Measurements from ENCODE around the gene USP11. TPM values are rescaled to one million over a fixed set of nuclear protein-coding genes. Genes with fewer than 3 reads are reported as not detected.
A peak's percentile ranks its signal among the peaks of the same experiment; 100 is the strongest.

USP11 gene
- total and polyA plus RNA-seq, 9 donors = 39.5 to 115 (median 101) TPM

DNA sequence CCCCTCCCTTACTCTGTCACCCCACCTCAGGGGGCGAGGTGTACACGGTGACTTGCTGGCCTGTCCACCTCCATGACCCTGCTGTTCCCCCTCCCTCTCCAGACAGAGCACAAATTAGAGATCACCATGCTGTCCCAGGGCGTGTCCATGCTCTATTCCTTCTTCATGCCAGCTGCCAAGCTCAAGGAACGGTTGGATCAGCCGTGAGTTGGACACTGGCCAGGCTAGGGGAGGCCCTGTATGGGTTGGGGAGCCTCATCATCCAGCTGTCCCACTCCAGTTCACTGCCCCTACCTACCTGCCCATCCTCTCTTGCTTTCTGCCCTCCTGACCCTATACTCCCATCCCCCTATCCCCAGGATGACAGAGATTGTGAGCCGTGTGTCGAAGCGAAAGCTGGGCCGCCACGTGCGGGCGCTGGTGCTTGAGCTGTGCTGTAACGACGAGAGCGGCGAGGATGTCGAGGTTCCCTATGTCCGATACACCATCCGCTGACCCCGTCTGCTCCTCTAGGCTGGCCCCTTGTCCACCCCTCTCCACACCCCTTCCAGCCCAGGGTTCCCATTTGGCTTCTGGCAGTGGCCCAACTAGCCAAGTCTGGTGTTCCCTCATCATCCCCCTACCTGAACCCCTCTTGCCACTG, 18.3 kb upstream of the USP11 start:
- H3K27ac ChIP-seq (ENCODE audit: low read length) = no peak overlapping the region
- peaks cover 23% of the 10 kb centered on the region for H3K4me1 ChIP-seq (ENCODE audit: control insufficient read depth, insufficient read depth, low read length)
- 89% methylated on average over 17 of the region's 20 CpGs for WGBS (ENCODE audit: insufficient coverage)
- no peaks in the 10 kb centered on the region for H3K9me3 ChIP-seq (replicated peaks; ENCODE audit: control insufficient read depth, low read depth, low read length)
- H3K27me3 ChIP-seq (ENCODE audit: control insufficient read depth, insufficient read depth, low read length) = peaks cover 18% of the 10 kb centered on the region
- no peak for DNase-seq
- no peak overlapping the region for H3K4me3 ChIP-seq (ENCODE audit: low read length)
- peaks cover 70% of the 10 kb centered on the region for H3K36me3 ChIP-seq (ENCODE audit: control insufficient read depth, insufficient read depth, low read length)

DNA sequence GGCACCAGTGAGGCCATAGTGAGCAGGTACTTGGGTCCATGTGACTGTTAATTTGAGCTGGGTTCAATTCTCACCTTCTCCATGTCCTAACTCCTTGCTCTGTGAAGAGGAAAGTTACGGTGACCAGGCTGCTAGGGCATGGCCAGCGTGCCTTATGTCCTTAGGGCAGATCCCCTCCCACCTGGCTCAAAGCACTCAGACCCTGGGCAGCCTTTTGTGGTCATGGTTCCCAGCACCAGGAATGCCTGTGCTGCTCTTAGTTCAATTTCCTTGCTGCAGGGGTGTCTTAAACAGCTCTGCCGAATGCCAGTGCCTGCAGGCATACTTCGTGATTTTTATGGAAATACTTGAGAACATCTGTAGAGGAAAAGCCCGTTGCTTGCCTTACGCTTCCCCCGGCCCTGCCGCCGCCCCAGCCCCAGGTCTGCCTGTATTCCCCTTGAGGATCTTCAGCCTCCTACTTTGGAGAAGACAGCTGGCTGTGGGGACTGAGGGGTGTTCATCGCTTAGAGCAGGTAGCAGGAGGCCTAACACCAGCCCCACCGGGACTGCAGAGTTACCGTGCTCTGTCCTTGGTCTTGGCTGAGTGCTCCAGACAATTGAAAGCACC, 17.4 kb upstream of the USP11 start:
- 89% methylated on average over 12 of the region's 12 CpGs for WGBS (ENCODE audit: insufficient coverage)
- Histone ChIP-seq H3K27me3 (ENCODE audit: control insufficient read depth, insufficient read depth, low read length) (peaks cover 14% of the 10 kb centered on the region), H3K4me3 (ENCODE audit: low read length) (no peak overlapping the region), H3K36me3 (ENCODE audit: control insufficient read depth, insufficient read depth, low read length) (peaks cover 62% of the 10 kb centered on the region), H3K27ac (ENCODE audit: low read length) (no peak overlapping the region), H3K9me3 (replicated peaks; ENCODE audit: control insufficient read depth, low read depth, low read length) (no peaks in the 10 kb centered on the region), H3K4me1 (ENCODE audit: control insufficient read depth, insufficient read depth, low read length) (peaks cover 31% of the 10 kb centered on the region)
- no peak for DNase-seq

DNA sequence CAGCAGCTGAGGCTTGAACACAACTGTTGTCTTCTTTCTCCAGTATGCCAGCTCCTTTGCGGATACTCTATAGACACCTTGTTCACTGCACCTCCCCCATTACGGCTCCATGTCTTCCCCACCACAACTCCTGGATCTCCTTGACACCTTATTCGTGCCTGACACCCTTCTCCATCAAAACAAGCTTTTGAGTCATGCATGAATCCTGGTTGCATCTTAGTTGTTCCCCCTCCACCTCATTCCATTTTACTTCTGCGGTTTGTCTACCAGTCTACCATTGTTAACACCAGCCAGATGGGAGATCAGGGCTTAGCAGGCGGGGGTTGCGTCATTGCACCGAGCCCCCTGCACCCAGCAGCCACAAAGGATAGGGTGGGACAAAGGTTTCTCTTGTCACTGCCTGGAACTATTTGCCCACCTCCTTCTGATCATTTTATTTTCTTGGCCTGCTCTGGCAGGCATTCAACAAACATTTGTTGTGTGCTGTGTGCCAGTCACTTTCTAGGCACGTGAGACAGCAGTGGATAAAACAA, 16.4 kb upstream of the USP11 start:
- no peak for DNase-seq
- peaks cover 53% of the 10 kb centered on the region for H3K36me3 ChIP-seq (ENCODE audit: control insufficient read depth, insufficient read depth, low read length)
- H3K4me3 ChIP-seq (ENCODE audit: low read length) = no peak overlapping the region
- H3K9me3 ChIP-seq (replicated peaks; ENCODE audit: control insufficient read depth, low read depth, low read length) = no peaks in the 10 kb centered on the region
- 92% methylated on average over 3 of the region's 8 CpGs for WGBS (ENCODE audit: insufficient coverage)
- H3K27me3 ChIP-seq (ENCODE audit: control insufficient read depth, insufficient read depth, low read length) = peaks cover 15% of the 10 kb centered on the region
- peaks cover 33% of the 10 kb centered on the region for H3K4me1 ChIP-seq (ENCODE audit: control insufficient read depth, insufficient read depth, low read length)
- H3K27ac ChIP-seq (ENCODE audit: low read length) = peak overlapping the region; percentile 91

DNA sequence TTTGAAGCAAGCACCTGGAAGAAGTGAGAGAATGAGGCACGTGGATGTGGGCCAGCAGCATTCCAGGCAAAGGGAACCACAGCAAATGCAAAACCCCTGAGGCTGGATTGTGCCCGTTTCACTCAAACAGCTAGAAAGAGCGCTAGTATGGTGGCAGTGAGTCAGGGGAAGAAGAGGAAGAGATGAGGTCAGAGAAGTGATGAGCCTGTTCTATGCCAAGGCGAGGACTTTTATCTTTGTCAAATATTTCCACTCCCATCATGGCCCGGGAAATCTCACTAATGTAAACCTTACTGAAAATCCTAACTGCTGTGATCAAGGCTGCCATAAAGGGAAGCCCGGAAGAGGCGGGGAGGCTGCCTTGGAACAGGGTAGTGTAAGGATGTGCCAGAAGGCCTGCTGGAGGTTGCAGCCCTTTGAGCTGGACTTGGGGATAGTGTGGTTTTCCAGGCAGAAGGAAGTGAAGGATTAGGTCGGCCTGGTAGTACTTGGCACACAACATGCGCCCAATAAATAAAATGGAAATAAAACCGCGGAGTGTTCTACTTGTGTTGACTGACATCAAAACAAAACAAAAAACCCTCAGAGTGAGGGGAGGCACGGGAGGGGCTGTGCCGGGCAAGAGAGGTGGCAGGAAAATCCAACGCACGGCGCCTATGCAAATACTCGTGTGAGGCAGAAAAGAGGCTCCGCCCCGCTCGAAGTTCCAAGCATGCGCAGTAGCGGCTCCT, 15.5 kb upstream of the USP11 start:
- peak; percentile 75 for DNase-seq
- Histone ChIP-seq H3K36me3 (ENCODE audit: control insufficient read depth, insufficient read depth, low read length) (peaks cover 52% of the 10 kb centered on the region), H3K4me1 (ENCODE audit: control insufficient read depth, insufficient read depth, low read length) (peaks cover 33% of the 10 kb centered on the region), H3K27me3 (ENCODE audit: control insufficient read depth, insufficient read depth, low read length) (peaks cover 14% of the 10 kb centered on the region), H3K9me3 (replicated peaks; ENCODE audit: control insufficient read depth, low read depth, low read length) (no peaks in the 10 kb centered on the region), H3K4me3 (ENCODE audit: low read length) (peak overlapping the region; percentile 23), H3K27ac (ENCODE audit: low read length) (peak overlapping the region; percentile 91)
- 15% methylated on average over 9 of the region's 22 CpGs for WGBS (ENCODE audit: insufficient coverage)

DNA sequence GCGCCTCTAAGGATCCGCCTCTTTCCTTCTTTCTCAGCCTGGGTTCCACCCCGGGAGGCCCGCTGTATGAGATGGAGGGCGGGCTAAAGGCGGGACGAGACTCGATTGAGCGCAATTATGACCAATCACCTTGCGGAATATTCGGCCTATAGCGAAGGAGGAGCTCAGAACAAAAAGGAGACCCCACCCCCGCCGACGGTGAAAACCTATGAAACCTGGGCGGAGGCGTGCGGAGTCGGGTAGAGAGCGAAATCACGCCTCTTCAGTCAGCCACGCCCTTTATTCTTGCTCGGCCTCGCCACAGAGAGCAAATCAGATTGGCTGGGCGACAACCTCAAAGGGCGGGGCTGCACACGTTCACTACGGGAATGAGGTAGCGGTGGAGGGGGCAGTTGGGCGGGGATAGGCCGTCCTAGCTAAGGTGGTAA, 14.9 kb upstream of the USP11 start:
- DNase-seq = peak; percentile 100
- 3% methylated on average over 21 of the region's 31 CpGs for WGBS (ENCODE audit: insufficient coverage)
- H3K27ac ChIP-seq (ENCODE audit: low read length) = peak overlapping the region; percentile 98
- peak overlapping the region; percentile 75 for H3K4me3 ChIP-seq (ENCODE audit: low read length)
- H3K27me3 ChIP-seq (ENCODE audit: control insufficient read depth, insufficient read depth, low read length) = peaks cover 11% of the 10 kb centered on the region
- H3K4me1 ChIP-seq (ENCODE audit: control insufficient read depth, insufficient read depth, low read length) = peaks cover 33% of the 10 kb centered on the region
- no peaks in the 10 kb centered on the region for H3K9me3 ChIP-seq (replicated peaks; ENCODE audit: control insufficient read depth, low read depth, low read length)
- peaks cover 48% of the 10 kb centered on the region for H3K36me3 ChIP-seq (ENCODE audit: control insufficient read depth, insufficient read depth, low read length)

DNA sequence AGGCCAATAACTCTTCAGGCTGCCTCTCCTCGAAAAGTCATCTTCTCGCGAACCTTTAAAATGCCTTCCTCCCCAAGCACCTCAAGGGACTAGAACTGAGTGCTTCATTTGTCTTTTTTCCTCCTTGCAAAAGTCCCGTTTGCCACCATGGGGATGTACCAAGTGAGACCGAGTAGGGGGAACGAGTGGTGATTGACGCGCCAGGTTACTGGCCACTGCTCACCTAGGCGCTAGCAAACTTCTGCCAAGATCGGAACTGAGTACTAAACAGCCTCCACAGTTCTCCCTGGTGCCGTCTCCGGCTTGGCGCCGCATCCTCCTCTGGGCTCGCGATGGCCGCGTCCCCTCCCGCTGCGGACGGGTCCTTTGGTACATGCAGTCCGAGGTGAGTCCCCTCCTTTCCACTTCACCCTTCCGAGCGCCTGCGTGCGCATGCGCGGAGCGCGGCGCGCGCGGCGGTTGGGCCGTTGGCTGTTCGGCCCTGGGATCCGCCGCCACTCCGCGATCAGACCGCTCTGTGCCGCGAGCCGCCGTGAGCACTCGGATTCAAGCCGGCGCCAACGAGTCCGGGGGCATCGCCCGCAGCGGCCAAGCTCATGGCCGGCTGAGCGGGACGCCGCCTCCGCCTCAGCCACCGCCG, 14.4 kb upstream of the USP11 start, which contains the start of gene CDK16:
TSS of gene CDK16 (plus strand) at position 402 of the 640 bp plus-strand sequence. CDS start 4,877 bp downstream, outside the sequence.
- peaks cover 48% of the 10 kb centered on the region for H3K36me3 ChIP-seq (ENCODE audit: control insufficient read depth, insufficient read depth, low read length)
- 3% methylated on average over 45 of the region's 61 CpGs for WGBS (ENCODE audit: insufficient coverage)
- H3K9me3 ChIP-seq (replicated peaks; ENCODE audit: control insufficient read depth, low read depth, low read length) = no peaks in the 10 kb centered on the region
- H3K4me1 ChIP-seq (ENCODE audit: control insufficient read depth, insufficient read depth, low read length) = peaks cover 33% of the 10 kb centered on the region
- peaks cover 12% of the 10 kb centered on the region for H3K27me3 ChIP-seq (ENCODE audit: control insufficient read depth, insufficient read depth, low read length)
- H3K27ac ChIP-seq (ENCODE audit: low read length) = peak within 1 kb of the TSS; percentile 98
- peak; percentile 95 for DNase-seq
- peak within 1 kb of the TSS; percentile 75 for H3K4me3 ChIP-seq (ENCODE audit: low read length)

DNA sequence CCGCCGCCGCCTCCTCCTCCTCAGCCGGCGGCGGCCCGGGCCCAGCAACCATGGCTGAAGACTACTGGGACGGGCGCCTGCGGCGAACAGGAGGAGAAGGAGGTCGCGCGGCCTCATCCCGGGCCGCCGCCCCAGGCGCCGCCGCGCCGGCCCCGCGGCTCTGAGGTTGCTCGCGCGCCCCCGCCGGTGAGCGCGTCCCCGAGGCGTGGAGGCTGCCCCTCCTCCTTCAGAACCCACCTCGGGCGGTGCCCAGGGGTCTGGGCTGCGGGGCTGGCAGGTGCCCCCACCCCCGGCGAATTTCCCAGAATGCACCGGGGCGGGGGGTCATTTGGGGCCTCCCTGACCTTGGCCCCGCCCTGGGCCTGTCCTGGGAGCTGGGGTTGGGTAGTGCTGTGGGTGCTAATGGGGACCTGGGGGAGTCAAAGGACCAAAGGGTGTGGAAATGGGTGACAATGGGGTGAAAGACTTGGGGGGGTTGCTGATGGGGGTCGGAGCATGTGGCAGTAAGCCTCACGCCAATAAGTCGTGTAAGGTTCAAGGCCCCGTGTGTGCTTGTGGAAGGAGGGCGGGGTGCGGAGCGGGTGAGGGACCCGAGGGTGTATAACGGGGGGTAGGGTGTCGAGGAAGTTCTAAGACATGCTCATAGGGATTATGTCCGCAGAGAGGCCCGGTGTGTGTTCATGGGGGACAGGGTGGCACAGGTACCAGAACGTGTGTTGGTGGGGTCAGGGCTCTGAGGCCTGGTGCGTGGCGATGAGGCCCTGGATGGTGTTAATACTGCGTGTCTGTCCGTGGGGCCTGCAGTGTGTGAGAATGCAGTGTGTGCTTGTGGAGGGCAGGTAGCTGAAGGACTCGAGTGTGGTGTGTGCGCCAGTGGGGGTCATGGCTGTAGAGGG, 13.6 kb upstream of the USP11 start:
- H3K36me3 ChIP-seq (ENCODE audit: control insufficient read depth, insufficient read depth, low read length) = peaks cover 48% of the 10 kb centered on the region
- 15% methylated on average over 40 of the region's 60 CpGs for WGBS (ENCODE audit: insufficient coverage)
- H3K27me3 ChIP-seq (ENCODE audit: control insufficient read depth, insufficient read depth, low read length) = peaks cover 18% of the 10 kb centered on the region
- no peaks in the 10 kb centered on the region for H3K9me3 ChIP-seq (replicated peaks; ENCODE audit: control insufficient read depth, low read depth, low read length)
- peaks cover 29% of the 10 kb centered on the region for H3K4me1 ChIP-seq (ENCODE audit: control insufficient read depth, insufficient read depth, low read length)
- peak; percentile 59 for DNase-seq
- H3K27ac ChIP-seq (ENCODE audit: low read length) = peak overlapping the region; percentile 98
- peak overlapping the region; percentile 75 for H3K4me3 ChIP-seq (ENCODE audit: low read length)

DNA sequence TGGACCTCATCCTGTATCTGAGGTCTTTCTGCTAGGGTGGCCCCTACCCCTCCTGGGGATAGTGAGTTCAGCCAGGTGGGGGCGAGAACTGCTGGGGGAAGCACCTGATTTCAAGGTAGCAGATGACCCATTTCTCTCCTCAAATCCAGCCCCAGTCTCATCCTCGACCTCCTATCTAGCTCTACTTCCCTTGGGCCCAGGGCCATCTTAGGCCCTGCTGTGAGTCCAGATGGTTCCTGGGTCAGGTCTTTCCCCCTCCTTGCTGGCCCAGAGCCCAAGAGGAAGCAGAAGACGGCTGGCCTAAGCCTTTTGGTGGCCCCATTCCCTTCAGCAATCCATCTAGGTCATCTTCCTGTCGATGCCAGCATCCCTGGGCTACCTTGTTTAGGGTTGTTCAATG, 11.1 kb upstream of the USP11 start:
- no peak overlapping the region for H3K27ac ChIP-seq (ENCODE audit: low read length)
- 83% methylated on average over 2 of the region's 4 CpGs for WGBS (ENCODE audit: insufficient coverage)
- H3K27me3 ChIP-seq (ENCODE audit: control insufficient read depth, insufficient read depth, low read length) = peaks cover 32% of the 10 kb centered on the region

DNA sequence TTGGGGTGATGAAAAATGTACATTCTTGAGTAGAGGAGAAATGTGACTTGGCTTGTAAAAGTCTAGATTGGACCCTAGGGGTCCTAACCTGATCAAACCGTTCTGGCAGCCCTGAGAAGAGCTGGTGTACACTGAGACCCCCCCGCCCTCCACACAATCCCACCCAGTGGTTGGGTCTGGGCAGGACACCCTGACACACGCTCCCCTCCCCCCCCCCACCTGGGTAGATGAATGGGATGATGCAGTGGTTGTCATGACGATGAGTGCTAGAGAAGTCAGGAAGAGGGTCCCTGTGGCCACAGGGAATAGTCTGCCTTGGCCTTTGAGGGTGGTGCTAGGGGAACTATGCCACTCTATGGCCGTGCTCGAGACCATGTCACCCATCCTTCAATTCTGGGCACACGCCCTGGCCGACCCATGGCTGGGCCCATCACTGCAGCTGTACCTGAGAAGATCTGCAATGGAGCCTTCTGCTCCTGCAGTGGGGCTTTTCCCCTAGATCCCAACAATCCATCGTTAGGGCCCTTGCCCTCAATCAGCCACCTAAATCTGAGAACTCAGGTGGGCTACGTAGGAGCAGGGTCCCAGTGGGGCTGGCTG, 10.0 kb upstream of the USP11 start:
- Histone ChIP-seq H3K9me3 (replicated peaks; ENCODE audit: control insufficient read depth, low read depth, low read length) (no peaks in the 10 kb centered on the region), H3K36me3 (ENCODE audit: control insufficient read depth, insufficient read depth, low read length) (peaks cover 56% of the 10 kb centered on the region), H3K27ac (ENCODE audit: low read length) (no peak overlapping the region), H3K27me3 (ENCODE audit: control insufficient read depth, insufficient read depth, low read length) (peaks cover 36% of the 10 kb centered on the region), H3K4me3 (ENCODE audit: low read length) (no peak overlapping the region), H3K4me1 (ENCODE audit: control insufficient read depth, insufficient read depth, low read length) (peaks cover 17% of the 10 kb centered on the region)
- 92% methylated on average over 5 of the region's 10 CpGs for WGBS (ENCODE audit: insufficient coverage)
- DNase-seq = no peak

More for the DNA sequence above, 11.1 kb upstream of the USP11 start:
- no peak for DNase-seq
- peaks cover 49% of the 10 kb centered on the region for H3K36me3 ChIP-seq (ENCODE audit: control insufficient read depth, insufficient read depth, low read length)
- H3K4me3 ChIP-seq (ENCODE audit: low read length) = no peak overlapping the region
- H3K4me1 ChIP-seq (ENCODE audit: control insufficient read depth, insufficient read depth, low read length) = peaks cover 25% of the 10 kb centered on the region
- H3K9me3 ChIP-seq (replicated peaks; ENCODE audit: control insufficient read depth, low read depth, low read length) = no peaks in the 10 kb centered on the region
